HCT116 (cell line): Measurements from ENCODE around the gene IGSF21. TPM values are rescaled to one million over a fixed set of nuclear protein-coding genes. Genes with fewer than 3 reads are reported as not detected.
A peak's percentile ranks its signal among the peaks of the same experiment; 100 is the strongest.

Source experiments
- ATAC-seq: fragments of 200-7000 bp; cut with Tn5 transposase; 2 replicates; pipeline ENCODE4 v1.9.1; 2020; ENCODE audit warnings: mild to moderate bottlenecking, moderate library complexity
- BruUV-seq: library from RNA; stranded (reverse); fragments of 400-500 nt; replicated peaks from 2 replicates; lab custom pipeline; 2021; lab: Mats Ljungman, UMichigan
- CTCF ChIA-PET: fragments of 300-600 bp; sonication (Branson Sonifier 250); formaldehyde crosslinking; loops from one replicate; lab custom pipeline; 2021; ENCODE audit warnings: antibody characterized with exemption; lab: Charles Lee
- POLR2A ChIA-PET: fragments of 300-600, 350-600 bp; sonication (Branson Sonifier 250); formaldehyde crosslinking; loops from one replicate; lab custom pipeline; 2021; ENCODE audit warnings: antibody characterized with exemption; lab: Charles Lee
- RAD21 ChIA-PET, 2 experiments: fragments of 300-600 bp; sonication (Branson Sonifier 250); formaldehyde crosslinking; loops; one replicate each; lab custom pipeline; 2023; ENCODE audit warnings: low total read pairs in 2 of 2; ENCODE audit not compliant: uncharacterized antibody in 2 of 2, unreplicated experiment in 2 of 2, low non-redundant PET in 1 of 2; lab: Charles Lee
- DNase-seq: peaks from one replicate; pipeline ENCODE4 v3.0.0-alpha.2; 2010; ENCODE audit warnings: low read depth, low spot score
- H2AFZ ChIP-seq: fragments of 200-600 bp; shearing (Covaris generic), sonication (generic); 2 replicates; pipeline ENCODE4 v1.6.1; 2017; ENCODE audit warnings: low read depth, mixed run types, mixed read lengths, antibody characterized with exemption, low read length; ENCODE audit not compliant: poor library complexity, severe bottlenecking
- H3K27ac ChIP-seq: 2 replicates; pipeline ENCODE4 v1.5.1; 2012; ENCODE audit warnings: low read depth, low read length
- H3K27me3 ChIP-seq: fragments of 200-600 bp; sonication (generic); 2 replicates; pipeline ENCODE4 v1.6.1; 2016; ENCODE audit warnings: mixed run types, low read length, mixed read lengths; ENCODE audit not compliant: insufficient read depth
- H3K36me3 ChIP-seq, 2 experiments: fragments of 200-500 bp in 1 of 2; fragments of 200-600 bp in 1 of 2; sonication (Bioruptor generic) in 1 of 2; sonication (generic) in 1 of 2; 2 replicates each; pipeline versions ENCODE4 v1.5.1 to v1.6.1; 2014 to 2016; ENCODE audit warnings: low read length in 2 of 2, inconsistent platforms in 1 of 2, mixed read lengths in 1 of 2, mixed run types in 1 of 2; ENCODE audit not compliant: insufficient read depth in 2 of 2, control insufficient read depth in 1 of 2
- H3K4me1 ChIP-seq, 2 experiments: fragments of 200-600 bp in 1 of 2; sonication (generic) in 1 of 2; 2 replicates each; pipeline versions ENCODE4 v1.5.1 to v1.6.1; 2012 to 2017; ENCODE audit warnings: low read length in 2 of 2, inconsistent platforms in 1 of 2, mild to moderate bottlenecking in 1 of 2, mixed read lengths in 1 of 2, mixed run types in 1 of 2, moderate library complexity in 1 of 2; ENCODE audit not compliant: insufficient read depth in 2 of 2, control insufficient read depth in 1 of 2
- H3K4me2 ChIP-seq: fragments of 200-600 bp; sonication (generic); 2 replicates; pipeline ENCODE4 v1.6.1; 2017; ENCODE audit warnings: mixed run types, low read length, mixed read lengths
- H3K4me3 ChIP-seq, 2 experiments: fragments of 200-600 bp in 1 of 2; sonication (generic) in 1 of 2; replicated peaks in 1 of 2; 2 replicates each; pipeline ENCODE4 v1.5.1; 2011 to 2016; ENCODE audit warnings: low read length in 2 of 2, control low read depth in 1 of 2, low read depth in 1 of 2, mild to moderate bottlenecking in 1 of 2, mixed read lengths in 1 of 2, mixed run types in 1 of 2
- H3K79me2 ChIP-seq: fragments of 200-600 bp; sonication (generic); 2 replicates; pipeline ENCODE4 v1.6.1; 2017; ENCODE audit warnings: mild to moderate bottlenecking, mixed run types, low read length, moderate library complexity, mixed read lengths; ENCODE audit not compliant: insufficient read depth
- H3K9ac ChIP-seq: fragments of 200-600 bp; sonication (generic); 2 replicates; pipeline ENCODE4 v1.6.1; 2016; ENCODE audit warnings: low read length, mixed read lengths
- H3K9me2 ChIP-seq: fragments of 200-600 bp; sonication (generic), shearing (Covaris generic); 2 replicates; pipeline ENCODE4 v1.6.1; 2017; ENCODE audit warnings: mixed run types, mild to moderate bottlenecking, moderate library complexity; ENCODE audit not compliant: insufficient read depth
- H3K9me3 ChIP-seq, 2 experiments: fragments of 200-500 bp in 1 of 2; fragments of 200-600 bp in 1 of 2; sonication (Bioruptor generic) in 1 of 2; sonication (generic) in 1 of 2; 2 replicates each; pipeline ENCODE4 v1.6.1; 2014 to 2017; ENCODE audit warnings: low read length in 2 of 2, mixed read lengths in 2 of 2, inconsistent platforms in 1 of 2, low read depth in 1 of 2, mild to moderate bottlenecking in 1 of 2, mixed run types in 1 of 2, moderate library complexity in 1 of 2; ENCODE audit not compliant: control insufficient read depth in 1 of 2, insufficient read depth in 1 of 2
- H4K20me1 ChIP-seq: fragments of 200-600 bp; sonication (generic), shearing (Covaris generic); 2 replicates; pipeline ENCODE4 v1.6.1; 2017; ENCODE audit warnings: mixed run types, mild to moderate bottlenecking, moderate library complexity; ENCODE audit not compliant: insufficient read depth
- CBX3 ChIP-seq: IDR thresholded peaks from 2 replicates; pipeline ENCODE4 v1.6.1; 2012; ENCODE audit warnings: low read depth
- EGR1 ChIP-seq: IDR thresholded peaks from 2 replicates; pipeline ENCODE4 v1.6.1; 2012; ENCODE audit warnings: low read depth
- ELF1 ChIP-seq: IDR thresholded peaks from 2 replicates; pipeline ENCODE4 v1.6.1; 2012; ENCODE audit warnings: low read depth, borderline replicate concordance
- JUND ChIP-seq: IDR thresholded peaks from 2 replicates; pipeline ENCODE4 v1.6.1; 2012
- POLR2AphosphoS5 ChIP-seq: IDR thresholded peaks from 2 replicates; pipeline ENCODE4 v1.6.1; 2011; ENCODE audit warnings: mild to moderate bottlenecking, low read depth, low read length, moderate library complexity
- SIN3A ChIP-seq: IDR thresholded peaks from 2 replicates; pipeline ENCODE4 v1.6.1; 2012; ENCODE audit warnings: low read depth
- intact Hi-C: fragments of 100-400 bp; cut with micrococcal nuclease; formaldehyde crosslinking; loops from 2 replicates; pipeline ENCODE4 v1.10.0; 2022
- total RNA-seq: library from RNA; stranded (reverse); gene quantifications from one replicate; pipeline ENCODE4 v1.2.1, GENCODE V29; 2021; ENCODE audit not compliant: unreplicated experiment

The IGSF21 gene
- total RNA-seq, 1 experiment from 2014 or later, result not detected

DNA sequence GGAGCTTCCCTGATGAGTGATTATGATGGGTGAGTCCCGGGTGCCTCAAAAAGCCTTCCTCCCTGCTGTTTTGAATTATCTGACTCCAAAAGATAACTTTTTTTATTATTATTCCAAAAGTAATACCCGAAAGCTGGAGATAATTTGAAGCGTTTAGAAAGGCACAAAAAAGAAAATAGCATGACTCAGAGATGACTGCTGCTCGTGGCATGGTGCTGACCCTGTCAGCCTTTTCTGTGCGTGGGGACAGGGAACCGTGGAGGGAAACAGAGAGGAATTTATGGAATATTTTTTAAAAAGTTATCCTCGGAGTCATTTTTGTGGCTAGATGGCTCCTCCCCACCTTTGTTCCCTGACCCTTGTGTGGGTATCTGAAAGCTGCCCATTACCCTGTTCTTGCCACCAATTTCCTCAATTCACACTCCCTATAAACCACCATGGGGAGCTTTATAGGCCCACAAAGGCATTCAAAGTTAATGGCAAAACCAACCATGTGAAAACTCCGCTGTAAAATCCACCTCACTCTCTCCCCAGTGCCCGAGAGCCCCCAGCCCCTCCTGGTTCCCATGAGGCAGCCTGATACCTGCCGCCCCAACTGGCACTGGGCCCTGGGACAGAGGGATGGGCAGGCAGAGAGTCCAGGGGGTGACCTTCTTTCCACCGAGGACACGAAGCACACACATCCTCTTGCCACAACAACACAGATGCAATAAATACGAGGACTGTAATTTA, 37.5 kb downstream of the IGSF21 start:
- Histone ChIP-seq H3K4me3 (no peak overlapping the region), H3K9ac (no peak overlapping the region), H3K9me2 (no peaks in the 10 kb centered on the region), H3K27ac (no peak overlapping the region), H3K36me3 (no peaks in the 10 kb centered on the region), H3K4me2 (peak overlapping the region; percentile 7; the same call in 1 of the 2 replicates), H3K27me3 (no peaks in the 10 kb centered on the region), H3K9me3 (no peaks in the 10 kb centered on the region), H3K79me2 (no peaks in the 10 kb centered on the region)
- RAD21 ChIA-PET, result no interaction called here
- DNase-seq, result no peak
- no peak for ATAC-seq
- TF ChIP-seq CBX3 (no peak), ELF1 (no peak)
- TF ChIP-seq, all 23 proteins: peak for 0
- Histone ChIP-seq H3K4me1 (peaks cover 8 to 24% of the 10 kb centered on the region in 2 experiments), H4K20me1 (no peaks in the 10 kb centered on the region), H2AFZ (no peak overlapping the region)
- intact Hi-C loops, result no loop called here
- ChIA-PET POLR2A (no interaction called here), CTCF (no interaction called here)
- no TSS peak for BruUV-seq

- Histone ChIP-seq H3K9ac (no peak overlapping the region), H3K9me3 (no peaks in the 10 kb centered on the region), H2AFZ (no peak overlapping the region), H3K9me2 (no peaks in the 10 kb centered on the region), H3K4me3 (peak overlapping the region in 1 of 2 experiments; percentile 0; a peak in 1 of 4 replicates), H3K79me2 (no peaks in the 10 kb centered on the region), H3K27ac (no peak overlapping the region), H3K4me2 (peak overlapping the region; percentile 61), H3K4me1 (peaks cover 8 to 24% of the 10 kb centered on the region in 2 experiments), H3K36me3 (no peaks in the 10 kb centered on the region), H4K20me1 (no peaks in the 10 kb centered on the region), H3K27me3 (no peaks in the 10 kb centered on the region)
- ATAC-seq (peak; percentile 85), DNase-seq (peak; percentile 13)
- intact Hi-C loops, result no loop called here
- TF ChIP-seq POLR2AphosphoS5 (no peak), ELF1 (no peak), SIN3A (no peak), EGR1 (no peak), JUND (0 out of 2 replicates have a peak, but pooled peaks have one; percentile 28)
- no TSS peak for BruUV-seq
- ChIA-PET CTCF (no interaction called here), RAD21 (no interaction called here), POLR2A (no interaction called here)
These were observed 38.4 kb downstream of the IGSF21 start for GRCh38 chr1:18145851-18146618.
